Measurements from ENCODE around the gene TP63.

The TP63 gene

GRCh38 chr3:189896533-189896932, 265.3 kb downstream of the TP63 start:
- no peak for DNase-seq

- no peak for DNase-seq
Observed at GRCh38 chr3:189897406-189897805, 266.2 kb downstream of the TP63 start.

GRCh38 chr3:189898559-189899153, 267.5 kb downstream of the TP63 start:
- DNase-seq: peak; percentile 33

- no peak for DNase-seq
Observed at GRCh38 chr3:189899186-189899585, 268.0 kb downstream of the TP63 start.

- DNase-seq: no peak
Observed at GRCh38 chr3:189900578-189900977, 269.4 kb downstream of the TP63 start.

GRCh38 chr3:189901481-189901880, 270.3 kb downstream of the TP63 start:
- DNase-seq: no peak

GRCh38 chr3:189902230-189903186, 271.3 kb downstream of the TP63 start:
- DNase-seq: no peak

GRCh38 chr3:189903562-189904250, 272.5 kb downstream of the TP63 start:
- no peak for DNase-seq

GRCh38 chr3:189907803-189908202, 276.6 kb downstream of the TP63 start:
- DNase-seq: no peak

GRCh38 chr3:189908646-189909045, 277.5 kb downstream of the TP63 start:
- no peak for DNase-seq

- no peak for DNase-seq
Observed at GRCh38 chr3:189909139-189909538, 277.9 kb downstream of the TP63 start.

- DNase-seq: no peak
Observed at GRCh38 chr3:189909573-189909972, 278.4 kb downstream of the TP63 start.

- no peak for DNase-seq
Observed at GRCh38 chr3:189911001-189911400, 279.8 kb downstream of the TP63 start.

- peak; percentile 70 for DNase-seq
Observed at GRCh38 chr3:189914799-189915198, 283.6 kb downstream of the TP63 start.

- no peak for DNase-seq
Observed at GRCh38 chr3:189921770-189922169, 290.6 kb downstream of the TP63 start.

GRCh38 chr3:189927975-189928895, 297.0 kb downstream of the TP63 start:
- no peak for DNase-seq

- DNase-seq: no peak
Observed at GRCh38 chr3:189936201-189936945, 305.2 kb downstream of the TP63 start.

- no peak for DNase-seq
Observed at GRCh38 chr3:189937302-189938127, 306.3 kb downstream of the TP63 start.

GRCh38 chr3:189941125-189941524, 309.9 kb downstream of the TP63 start:
- DNase-seq: no peak

GRCh38 chr3:189941679-189942078, 310.5 kb downstream of the TP63 start:
- no peak for DNase-seq

GRCh38 chr3:189942948-189943347, 311.8 kb downstream of the TP63 start:
- no peak for DNase-seq

Measured in inflammatory macrophage treated with lipopolysaccharide for 4 hours (primary cell).